NCI-H2196 treated with DMSO at 0.1 percent for 48 hours (cell line): ENCODE results near the gene DOK1.
"Not testable (repeated sequence)": the region's sequence is repeated elsewhere in the genome, so short reads cannot be mapped to it uniquely, and the experiment has no call there.

Source experiments
- DNase-seq: peaks from one replicate; lab custom pipeline; 2025; ENCODE audit not compliant: unreplicated experiment; lab: John Stamatoyannopoulos, UW

The DOK1 gene

DNA sequence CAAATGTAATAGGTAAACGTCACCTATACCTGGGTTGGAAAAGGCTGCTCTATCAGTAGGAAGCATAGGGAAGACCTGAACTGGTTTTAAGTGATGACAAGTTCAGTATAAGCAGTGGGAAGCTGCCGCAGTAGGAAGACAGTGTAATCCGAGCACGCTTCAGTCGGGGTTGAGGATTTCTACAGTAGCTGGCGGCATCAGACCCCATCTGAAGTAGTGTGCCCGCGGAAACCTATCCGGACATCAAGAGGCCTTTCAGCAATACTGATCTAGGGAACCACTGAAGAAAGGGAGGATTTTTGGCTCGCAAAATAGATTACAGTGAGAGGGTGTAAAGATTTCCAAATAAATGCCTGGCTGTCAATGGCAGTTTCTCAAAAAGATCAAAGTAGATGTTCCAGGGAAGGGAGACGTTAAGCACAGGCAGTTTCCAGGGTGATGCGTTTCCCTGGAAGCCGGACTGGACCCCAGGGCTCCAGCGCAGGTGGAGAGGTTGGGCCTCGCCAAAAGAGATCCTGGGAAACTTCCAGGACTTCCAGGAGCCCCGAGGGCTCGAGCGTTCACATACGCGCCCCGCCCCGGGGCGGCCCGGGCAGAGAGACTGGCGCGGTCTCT is 6.1 kb upstream of the DOK1 start:
- DNase-seq, result no peak

DNA sequence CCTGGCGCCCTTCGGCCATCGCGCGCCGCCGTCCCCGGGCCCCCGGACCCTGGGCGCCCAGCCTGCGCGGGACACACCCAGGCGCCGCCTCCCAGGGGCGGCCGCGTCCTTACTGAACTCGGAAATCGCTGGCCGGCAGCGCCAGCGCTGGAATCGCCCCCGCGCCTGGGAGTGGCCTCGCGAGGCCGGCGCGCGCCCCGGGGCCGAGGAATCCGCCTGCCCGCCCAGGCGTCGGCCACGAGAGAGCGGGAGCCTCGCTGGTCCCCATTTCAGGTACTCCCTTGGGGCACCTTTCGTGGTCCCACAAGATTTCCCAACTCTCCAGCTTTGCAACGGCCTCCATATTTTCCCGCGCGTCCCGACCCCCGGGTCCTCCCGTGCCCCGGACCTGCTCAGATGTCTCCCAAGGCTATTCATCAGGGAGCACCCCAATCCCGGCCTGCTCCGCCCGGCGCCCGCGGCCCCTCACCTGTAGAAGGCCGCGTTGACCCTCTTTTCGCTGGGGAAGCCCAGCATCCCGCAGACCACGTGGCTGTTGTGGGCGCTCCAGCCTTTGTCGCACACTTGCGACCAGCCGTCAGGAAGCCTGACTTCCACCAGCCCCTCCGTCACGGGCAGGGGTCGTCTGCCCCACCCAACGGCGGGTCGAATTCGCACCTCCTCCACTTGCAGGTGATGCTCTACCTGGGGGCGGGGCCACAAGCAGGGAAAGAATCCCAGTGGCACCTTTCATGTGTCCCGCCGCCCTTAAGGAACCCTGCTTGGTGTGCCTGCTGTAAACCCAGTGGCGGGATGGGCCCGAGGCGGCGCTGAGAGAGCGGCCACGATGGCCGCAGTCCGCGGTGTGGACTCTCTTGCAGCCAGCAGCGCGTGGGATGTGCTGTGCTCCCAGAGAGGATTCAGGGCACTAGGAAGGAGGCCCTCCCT is 5.4 kb upstream of the DOK1 start:
- DNase-seq, result no peak

DNA sequence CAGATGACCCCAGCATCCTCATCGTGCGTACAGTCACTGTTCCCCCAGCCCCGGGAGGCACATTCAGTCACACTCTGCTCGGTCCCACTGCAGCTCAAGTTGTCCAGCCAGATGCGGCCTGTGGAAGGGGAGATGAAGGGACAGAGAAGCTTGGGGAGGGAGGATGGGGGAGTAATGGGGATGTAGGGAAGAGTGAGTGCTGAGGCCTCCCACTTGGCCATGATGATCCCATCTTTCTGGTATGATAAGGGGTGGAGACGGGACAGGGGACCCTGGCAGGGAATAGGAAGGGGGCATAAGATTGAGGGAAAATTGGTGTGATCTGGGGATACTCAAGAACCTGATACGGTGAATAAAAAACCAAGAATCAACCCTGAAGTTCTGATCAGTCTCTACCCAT is 4.3 kb upstream of the DOK1 start:
- DNase-seq, result no peak

DNA sequence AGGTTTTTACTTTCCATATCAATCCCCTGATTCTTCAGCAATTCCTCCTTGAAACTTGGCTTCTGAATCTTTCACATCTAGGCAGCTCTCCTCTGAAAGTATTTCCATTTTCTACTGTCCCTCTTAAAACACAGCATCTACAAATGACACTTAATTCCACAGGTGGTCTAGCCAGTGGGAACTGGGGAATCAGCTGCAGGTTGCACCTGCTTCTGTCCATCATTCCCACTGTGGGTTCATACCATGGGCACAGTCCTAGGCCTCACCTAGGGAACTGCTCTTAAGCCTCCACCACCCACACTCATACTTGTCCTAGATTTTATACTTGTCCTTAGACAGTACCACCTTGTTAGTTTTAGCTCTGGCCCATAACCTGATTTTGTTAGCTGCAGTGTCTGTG is 3.0 kb upstream of the DOK1 start:
- no peak for DNase-seq

DNA sequence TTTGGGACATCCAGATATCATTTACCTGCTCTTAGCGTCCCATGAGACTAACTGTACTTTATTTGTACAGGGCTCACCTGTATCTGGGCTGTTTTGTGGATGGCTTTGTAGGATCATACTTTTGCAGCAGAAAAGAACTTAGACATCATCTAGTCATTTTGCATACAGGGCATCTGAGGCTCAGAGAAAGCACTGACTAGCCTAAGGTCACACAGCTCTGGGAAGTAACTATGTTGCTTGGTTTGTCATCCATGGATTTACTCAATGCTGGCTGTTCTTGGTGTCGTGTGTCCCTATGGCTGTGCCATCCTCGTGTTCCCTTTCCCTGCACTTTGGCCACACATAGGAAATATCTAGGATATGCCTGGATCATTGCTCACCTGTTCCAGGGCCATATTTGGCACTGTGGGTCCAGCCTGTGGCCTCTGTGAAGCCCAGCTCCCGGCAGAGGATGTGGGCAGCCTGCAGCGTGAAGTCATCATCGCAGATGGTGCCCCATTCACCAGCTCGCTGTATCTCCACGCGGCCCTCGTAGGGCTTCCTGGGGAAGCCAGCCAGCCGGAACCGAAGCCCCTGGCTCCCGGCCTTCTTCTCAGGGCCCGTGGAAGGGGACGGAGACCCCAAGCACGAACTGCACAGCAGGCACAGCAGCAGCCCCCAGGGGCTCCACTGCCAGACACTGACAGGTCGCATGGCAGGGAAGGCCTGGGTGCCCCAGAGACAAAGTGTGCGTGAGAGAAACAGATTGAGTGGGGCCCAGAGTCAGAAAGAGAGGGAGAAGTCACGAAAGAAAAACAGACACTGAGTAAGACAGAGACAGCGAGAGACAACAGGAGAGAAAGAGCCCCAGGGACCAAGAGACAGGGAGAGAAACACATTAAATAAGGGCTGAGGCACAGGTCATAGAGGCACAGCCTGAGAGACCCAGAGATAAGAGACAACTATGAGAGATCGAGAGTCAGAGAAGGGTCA is 2.3 kb upstream of the DOK1 start:
- no peak for DNase-seq

DNA sequence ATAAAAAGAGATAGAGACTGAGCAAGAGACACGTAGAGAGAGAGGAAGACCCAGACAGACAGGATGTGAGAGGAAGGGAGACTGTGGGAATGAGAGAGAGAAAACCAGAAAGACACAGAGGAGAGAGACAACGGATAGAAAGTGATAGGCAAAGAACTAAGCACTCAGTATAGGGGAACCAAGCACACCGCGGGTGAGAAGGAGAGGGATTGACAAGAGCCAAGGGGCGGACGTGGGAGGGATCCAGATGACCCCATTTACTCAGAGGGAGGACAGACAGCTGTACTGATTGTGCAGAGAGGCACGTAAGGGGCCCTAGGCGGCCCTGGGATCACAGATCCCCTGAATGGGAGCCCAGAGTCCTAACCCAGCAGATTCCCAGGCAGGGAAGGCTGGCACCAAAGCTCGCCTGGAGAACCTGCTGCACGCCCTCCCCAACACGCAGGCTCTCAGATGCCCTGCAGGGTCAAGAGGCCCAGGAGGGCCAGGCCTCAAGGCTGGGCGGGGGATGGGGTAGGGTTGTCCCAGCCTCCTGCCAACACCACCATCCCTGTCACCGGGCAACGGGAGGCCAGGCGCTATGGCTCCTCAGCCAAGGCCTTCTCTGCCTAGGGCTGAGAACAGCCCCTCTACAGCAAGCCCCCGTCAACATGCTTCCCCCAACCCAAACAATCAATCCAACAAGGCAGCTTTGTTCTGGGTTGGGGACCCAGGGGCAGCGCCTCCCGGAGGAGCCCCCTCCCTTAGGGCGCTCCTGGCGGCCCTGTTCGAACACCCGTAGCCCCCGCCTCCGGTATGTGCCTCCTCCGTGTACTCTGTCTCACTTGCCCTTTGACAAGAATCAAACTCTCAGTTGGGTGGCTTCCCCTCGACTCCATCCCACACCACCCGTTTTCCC is 1.4 kb upstream of the DOK1 start:
- no peak for DNase-seq

DNA sequence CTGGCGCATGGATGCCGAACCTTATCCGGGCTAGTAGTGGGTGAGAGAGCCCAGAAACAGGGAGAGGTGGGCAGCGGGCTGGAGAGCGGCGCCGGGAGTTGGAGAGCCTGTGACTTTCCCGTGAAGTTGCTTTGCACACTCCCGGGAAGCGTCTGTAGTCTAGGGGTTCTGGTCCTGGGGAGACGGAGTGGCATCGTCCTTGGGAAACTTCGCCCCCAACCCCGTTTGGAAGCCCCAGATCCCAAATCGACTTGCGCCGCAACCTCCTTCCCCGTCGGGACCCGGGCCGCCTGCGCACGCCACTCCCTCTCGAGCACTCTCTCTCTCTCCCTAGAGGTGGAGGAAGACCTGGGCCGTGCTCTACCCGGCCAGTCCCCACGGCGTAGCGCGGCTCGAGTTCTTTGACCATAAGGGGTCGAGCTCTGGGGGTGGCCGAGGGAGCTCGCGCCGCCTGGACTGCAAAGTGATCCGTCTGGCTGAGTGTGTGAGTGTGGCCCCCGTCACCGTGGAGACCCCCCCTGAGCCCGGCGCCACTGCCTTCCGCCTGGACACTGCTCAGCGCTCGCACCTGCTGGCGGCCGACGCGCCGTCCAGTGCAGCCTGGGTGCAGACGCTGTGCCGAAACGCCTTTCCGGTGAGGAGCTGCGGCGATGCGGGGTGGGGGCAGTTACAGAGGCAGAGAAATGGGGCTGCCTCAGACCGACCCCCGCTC is 456 bp downstream of the DOK1 start:
- DNase-seq, result no peak

DNA sequence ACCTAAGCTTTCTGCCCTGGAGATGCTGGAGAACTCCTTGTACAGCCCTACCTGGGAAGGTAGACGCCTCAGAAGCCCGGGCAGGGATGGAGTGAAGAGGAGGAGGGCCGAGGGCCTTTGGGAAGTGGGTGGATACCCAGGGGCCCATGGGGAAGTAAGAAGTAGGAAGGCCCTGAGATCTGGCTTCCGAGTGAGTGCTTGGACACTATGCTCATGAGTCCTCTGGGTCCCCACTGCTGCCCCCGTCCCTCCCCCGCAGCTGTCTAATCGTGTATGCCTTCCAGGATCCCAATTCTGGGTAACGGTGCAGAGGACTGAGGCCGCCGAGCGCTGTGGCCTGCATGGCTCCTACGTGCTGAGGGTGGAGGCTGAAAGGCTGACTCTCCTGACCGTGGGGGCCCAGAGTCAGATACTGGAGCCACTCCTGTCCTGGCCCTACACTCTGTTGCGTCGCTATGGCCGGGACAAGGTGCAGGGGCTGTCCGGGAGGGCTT is 1.1 kb downstream of the DOK1 start:
- no peak for DNase-seq

DNA sequence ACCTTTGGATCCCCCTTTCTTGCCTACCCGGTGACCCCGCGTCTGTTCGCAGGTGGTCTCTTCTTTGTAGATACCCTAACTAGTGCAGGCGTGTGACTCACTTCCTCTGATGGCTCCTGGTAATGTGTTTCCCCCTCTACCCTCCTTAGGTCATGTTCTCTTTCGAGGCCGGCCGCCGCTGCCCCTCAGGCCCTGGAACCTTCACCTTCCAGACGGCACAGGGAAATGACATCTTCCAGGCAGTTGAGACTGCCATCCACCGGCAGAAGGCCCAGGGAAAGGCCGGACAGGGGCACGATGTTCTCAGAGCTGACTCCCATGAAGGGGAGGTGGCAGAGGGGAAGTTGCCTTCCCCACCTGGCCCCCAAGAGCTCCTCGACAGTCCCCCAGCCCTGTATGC is 1.6 kb downstream of the DOK1 start:
- DNase-seq, result no peak

DNA sequence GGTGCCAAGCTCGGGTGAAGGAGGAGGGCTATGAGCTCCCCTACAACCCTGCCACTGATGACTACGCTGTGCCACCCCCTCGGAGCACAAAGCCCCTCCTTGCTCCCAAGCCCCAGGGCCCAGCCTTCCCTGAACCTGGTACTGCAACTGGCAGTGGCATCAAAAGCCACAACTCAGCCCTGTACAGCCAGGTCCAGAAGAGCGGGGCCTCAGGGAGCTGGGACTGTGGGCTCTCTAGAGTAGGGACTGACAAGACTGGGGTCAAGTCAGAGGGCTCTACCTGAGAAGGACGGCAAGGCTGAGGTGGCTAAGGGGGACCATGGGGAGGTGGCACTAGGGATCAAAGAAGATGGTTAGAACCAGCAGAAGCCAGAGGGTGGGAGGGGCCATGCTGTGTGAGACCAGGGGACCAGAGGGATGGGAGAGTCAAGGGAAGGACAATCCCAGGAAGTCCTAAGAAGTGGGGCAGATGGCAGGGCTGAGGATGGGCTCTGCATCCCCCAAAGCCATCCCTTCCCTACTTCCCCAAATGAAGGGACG is 2.4 kb downstream of the DOK1 start:
- no peak for DNase-seq

DNA sequence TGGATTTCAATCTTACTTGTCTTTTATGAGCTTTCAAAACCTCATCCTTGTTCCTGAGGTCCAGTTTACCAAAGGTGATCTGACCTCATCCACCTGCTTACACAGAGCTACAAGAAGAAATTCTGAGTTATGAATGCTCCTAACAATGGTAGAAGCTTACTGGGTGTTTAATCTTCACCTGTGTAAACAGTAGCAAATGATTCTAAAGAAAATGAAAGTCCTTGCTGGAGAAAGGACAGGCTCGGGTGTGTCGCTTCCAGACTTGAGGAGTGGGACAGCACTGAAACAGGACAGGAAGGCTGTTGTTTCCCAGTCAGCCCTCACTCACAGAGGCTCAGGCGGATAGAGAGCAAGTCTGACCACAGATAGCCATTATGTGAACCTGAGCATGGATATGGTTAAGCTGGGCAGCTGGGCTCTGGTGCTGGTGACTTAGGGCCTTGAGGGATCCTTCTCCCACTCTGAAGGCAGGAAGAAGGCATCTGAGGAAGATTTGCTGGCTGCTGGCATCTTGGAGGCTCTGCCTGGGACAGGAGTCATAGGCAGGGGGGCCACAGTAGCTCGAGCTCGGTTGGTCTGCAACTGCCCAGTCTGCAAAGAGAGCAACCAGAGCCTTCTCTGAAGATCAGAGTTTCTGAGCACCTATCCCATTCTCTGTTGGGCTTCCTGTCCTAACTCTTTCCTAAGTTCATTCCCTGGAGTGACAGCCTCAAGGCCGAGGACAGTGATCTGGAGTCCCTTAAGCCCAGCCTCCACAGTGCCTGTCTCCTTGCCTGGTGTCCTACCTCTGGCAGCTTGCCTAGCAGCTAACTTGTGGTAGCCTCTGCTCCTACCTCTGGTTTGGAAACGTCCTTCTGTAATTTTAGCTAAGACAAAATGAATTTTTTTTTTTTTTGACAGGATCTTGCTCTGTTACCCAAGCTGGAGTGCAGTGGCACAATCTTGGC is 4.0 kb downstream of the DOK1 start:
- no peak for DNase-seq

DNA sequence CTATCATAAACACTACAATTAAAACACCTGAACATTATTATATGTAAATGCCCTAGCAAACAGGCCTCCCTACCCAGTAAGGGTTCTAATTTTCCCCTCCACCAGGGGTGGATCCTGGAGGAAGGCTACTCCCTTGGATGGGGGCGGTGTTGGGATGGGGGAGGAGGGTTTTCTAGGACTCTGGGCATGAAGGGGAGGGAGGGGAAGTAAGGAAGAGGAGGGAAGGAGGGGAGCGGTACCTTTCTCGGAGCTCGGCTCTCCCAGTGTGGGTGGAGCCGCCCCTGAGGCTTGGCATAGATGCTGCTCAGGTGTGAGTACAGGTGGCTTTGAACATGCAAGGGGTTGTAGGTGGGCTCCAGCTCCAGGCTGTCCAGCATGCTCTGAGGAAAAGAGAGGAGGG is 5.4 kb downstream of the DOK1 start:
- DNase-seq, result no peak

DNA sequence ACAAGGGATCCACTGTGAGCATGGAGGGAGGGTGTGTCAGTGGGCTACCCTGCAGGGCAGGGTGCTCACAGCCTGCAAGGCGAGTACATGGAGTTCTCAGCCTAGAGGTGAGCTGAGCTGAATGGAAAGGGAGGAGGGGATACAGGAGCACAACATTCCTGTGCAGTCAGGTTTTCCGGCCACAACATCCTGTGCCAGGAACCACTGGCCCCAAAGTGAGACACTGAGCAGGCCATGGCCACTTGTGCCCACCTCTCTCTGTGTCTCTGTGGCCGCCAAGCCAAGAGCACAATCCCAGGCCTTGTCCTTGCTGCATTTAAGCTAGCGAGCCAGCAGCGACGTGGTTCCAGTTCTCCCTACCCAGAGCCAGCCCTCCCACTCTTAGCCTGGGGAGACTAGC is 6.1 kb downstream of the DOK1 start:
- no peak for DNase-seq

DNA sequence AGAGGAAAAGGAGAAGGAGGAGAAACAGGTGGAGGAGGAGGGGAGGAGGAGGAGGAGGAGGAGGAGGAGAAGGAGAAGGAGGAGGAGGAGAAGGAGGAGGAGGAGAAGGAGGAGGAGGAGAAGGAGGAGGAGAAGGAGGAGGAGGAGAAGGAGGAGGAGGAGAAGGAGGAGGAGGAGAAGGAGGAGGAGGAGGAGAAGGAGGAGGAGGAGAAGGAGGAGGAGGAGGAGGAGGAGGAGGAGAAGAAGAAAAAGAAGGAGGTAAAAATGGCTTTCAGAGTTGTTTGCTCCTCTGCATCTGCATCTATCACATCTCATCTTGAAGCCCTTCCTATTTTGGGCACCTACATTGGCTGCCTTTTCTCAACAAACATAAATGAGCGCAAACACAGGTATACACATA is 6.5 kb downstream of the DOK1 start:
- not testable (repeated sequence) for DNase-seq

DNA sequence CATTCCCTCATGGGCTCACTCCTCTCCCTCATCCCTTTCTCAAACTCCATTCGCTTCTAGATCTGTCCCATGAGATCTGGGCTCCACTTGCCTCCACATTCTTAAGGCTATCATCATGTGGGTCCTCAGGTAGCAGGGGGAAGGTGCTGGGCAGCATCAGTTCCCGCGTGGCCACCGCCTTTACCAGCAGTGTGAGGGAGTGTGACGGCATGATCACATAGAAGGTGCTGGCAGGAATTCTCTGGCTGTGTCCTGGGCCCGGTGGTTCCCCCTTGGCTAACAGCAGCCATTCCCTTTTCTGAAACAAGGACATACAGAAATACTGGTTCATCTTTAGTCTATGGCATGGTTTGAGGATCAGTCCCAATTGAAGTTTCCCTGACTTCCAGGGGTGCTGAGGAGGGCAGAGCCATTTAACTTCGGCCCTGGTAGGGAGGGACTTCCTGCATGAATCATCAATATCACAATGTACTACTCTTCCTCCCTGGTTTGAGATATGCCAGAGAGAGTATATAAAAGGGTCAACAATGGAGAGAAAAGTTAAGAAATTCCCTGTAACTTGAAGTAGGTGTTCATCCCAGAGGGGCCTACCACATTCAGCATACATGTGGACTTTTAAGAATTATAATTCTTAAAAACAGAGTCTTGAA is 7.7 kb downstream of the DOK1 start:
- DNase-seq, result no peak

DNA sequence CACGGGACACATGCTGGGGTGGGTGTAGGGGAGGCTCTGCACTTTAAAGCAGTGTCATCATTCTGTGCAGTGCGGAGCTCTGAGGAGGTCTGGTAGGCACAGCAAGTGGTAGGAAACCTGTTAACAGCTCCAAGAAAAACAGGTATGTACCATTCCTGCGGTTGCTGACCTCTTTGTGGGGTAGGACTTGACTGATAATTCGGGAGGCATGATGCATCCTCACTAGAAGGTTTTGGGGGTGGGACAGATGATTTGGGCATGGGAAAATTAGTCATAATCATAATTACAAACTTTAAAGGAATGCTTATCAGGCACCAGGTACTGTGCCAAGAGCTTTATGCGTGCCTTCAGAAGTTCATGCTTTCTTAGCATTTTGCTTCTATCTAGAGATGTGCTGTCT is 9.7 kb downstream of the DOK1 start:
- DNase-seq, result no peak

DNA sequence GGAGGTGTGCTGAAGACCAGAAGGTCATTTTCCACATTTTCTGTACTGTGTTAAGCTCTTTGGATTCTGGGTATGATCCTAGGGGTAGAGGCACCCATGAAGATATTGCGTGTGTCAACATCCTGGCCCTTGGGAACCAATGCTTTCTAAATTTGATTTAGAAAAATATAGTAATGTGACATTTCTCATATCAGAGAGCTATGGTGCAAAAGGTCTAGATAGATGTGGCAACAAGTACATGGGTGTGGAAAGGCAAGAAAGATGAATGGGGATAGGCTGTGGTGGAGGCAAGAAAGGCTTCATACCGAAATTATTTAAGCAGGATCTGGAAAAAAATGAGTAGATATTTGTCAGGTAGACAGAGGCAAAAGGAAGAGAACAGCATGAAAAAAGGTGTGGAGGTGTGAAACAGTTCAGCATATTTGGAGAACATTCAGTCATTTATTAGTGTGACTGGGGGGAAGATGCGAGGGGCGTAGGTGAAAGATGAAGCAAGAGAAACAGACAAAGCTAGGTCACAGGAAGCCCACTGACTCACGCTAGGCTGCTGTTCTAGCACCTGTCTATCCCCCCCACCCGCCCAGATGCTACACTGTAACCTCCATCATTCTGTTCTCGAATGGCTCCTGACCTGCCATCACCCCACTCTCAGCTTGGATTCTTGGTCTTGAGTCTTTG is 11.7 kb downstream of the DOK1 start:
- DNase-seq, result no peak
